IMR-90 (cell line): ENCODE results near the gene AHI1. TPM values are rescaled to one million over a fixed set of nuclear protein-coding genes. Genes with fewer than 3 reads are reported as not detected.

Source experiments
- ATAC-seq: fragments of 200-7000 bp; cut with Tn5 transposase; 2 replicates; pipeline ENCODE4 v1.9.1; 2020; ENCODE audit warnings: low read depth, mild to moderate bottlenecking, moderate library complexity
- BruUV-seq: library from RNA; stranded (reverse); fragments of 400-500 nt; replicated peaks from 2 replicates; lab custom pipeline; 2021; lab: Mats Ljungman, UMichigan
- CTCF ChIA-PET: fragments of 300-600 bp; formaldehyde crosslinking; extraction: SDS; loops from one replicate; lab custom pipeline; 2021; ENCODE audit warnings: antibody characterized with exemption; lab: Yijun Ruan, JAX
- POLR2A ChIA-PET: fragments of 300-600 bp; sonication (Branson Sonifier 250); formaldehyde crosslinking; loops from one replicate; lab custom pipeline; 2022; ENCODE audit warnings: antibody characterized with exemption; ENCODE audit not compliant: unreplicated experiment; lab: Charles Lee
- DNase-seq: peaks from one replicate; pipeline ENCODE4 v3.0.0; 2013
- H2AFZ ChIP-seq: replicated peaks from 2 replicates; pipeline ENCODE3; 2013; ENCODE audit warnings: low read length, mild to moderate bottlenecking; ENCODE audit not compliant: poor library complexity
- H2AK5ac ChIP-seq: 2 replicates; pipeline ENCODE4 v1.6.1; 2013; ENCODE audit warnings: low read depth, low read length, inconsistent platforms
- H2AK9ac ChIP-seq: replicated peaks from 2 replicates; pipeline ENCODE3; 2013; ENCODE audit warnings: mild to moderate bottlenecking, low read depth, low read length, moderate library complexity; ENCODE audit not compliant: poor library complexity
- H2BK120ac ChIP-seq: 2 replicates; pipeline ENCODE4 v1.6.1; 2013; ENCODE audit warnings: low read depth, low read length, inconsistent platforms
- H2BK15ac ChIP-seq: 3 replicates; pipeline ENCODE4 v1.6.1; 2013; ENCODE audit warnings: low read depth, low read length, inconsistent platforms
- H2BK20ac ChIP-seq: 2 replicates; pipeline ENCODE4 v1.6.1; 2013; ENCODE audit warnings: low read depth, mild to moderate bottlenecking, inconsistent platforms, low read length, moderate library complexity
- H2BK5ac ChIP-seq: 2 replicates; pipeline ENCODE4 v1.6.1; 2013; ENCODE audit warnings: mild to moderate bottlenecking, low read depth, low read length, inconsistent platforms; ENCODE audit not compliant: poor library complexity, severe bottlenecking
- H3K14ac ChIP-seq: replicated peaks from 2 replicates; pipeline ENCODE4 v1.6.1; 2013; ENCODE audit warnings: low read depth, low read length, inconsistent platforms
- H3K18ac ChIP-seq: 2 replicates; pipeline ENCODE4 v1.6.1; 2013; ENCODE audit warnings: low read depth, low read length, control low read depth
- H3K23ac ChIP-seq: 2 replicates; pipeline ENCODE4 v1.6.1; 2013; ENCODE audit warnings: low read depth, low read length, inconsistent platforms
- H3K27ac ChIP-seq: 2 replicates; pipeline ENCODE4 v1.5.1; 2013; ENCODE audit warnings: mild to moderate bottlenecking, control low read depth, low read length; ENCODE audit not compliant: insufficient read depth
- H3K27me3 ChIP-seq: 2 replicates; pipeline ENCODE4 v1.6.1; 2013; ENCODE audit warnings: low read length; ENCODE audit not compliant: control insufficient read depth, insufficient read depth
- H3K36me3 ChIP-seq: 2 replicates; pipeline ENCODE4 v1.6.1; 2013; ENCODE audit warnings: low read length, mixed read lengths; ENCODE audit not compliant: control insufficient read depth, insufficient read depth
- H3K4ac ChIP-seq: 2 replicates; pipeline ENCODE4 v1.6.1; 2013; ENCODE audit warnings: low read depth, low read length, inconsistent platforms
- H3K4me1 ChIP-seq: 2 replicates; pipeline ENCODE4 v1.6.1; 2013; ENCODE audit warnings: low read length, mixed read lengths; ENCODE audit not compliant: control insufficient read depth, insufficient read depth
- H3K4me2 ChIP-seq: 2 replicates; pipeline ENCODE4 v1.6.1; 2013; ENCODE audit warnings: low read depth, mild to moderate bottlenecking, control low read depth, low read length, moderate library complexity
- H3K4me3 ChIP-seq: 2 replicates; pipeline ENCODE4 v1.5.1; 2013; ENCODE audit warnings: low read depth, mild to moderate bottlenecking, control low read depth, low read length, moderate library complexity; ENCODE audit not compliant: insufficient read depth
- H3K56ac ChIP-seq: 2 replicates; pipeline ENCODE4 v1.6.1; 2013; ENCODE audit warnings: low read length, inconsistent platforms; ENCODE audit not compliant: insufficient read depth; ENCODE audit errors: extremely low read depth
- H3K79me1 ChIP-seq, 2 experiments: 2 replicates each; pipeline ENCODE4 v1.6.1; 2013; ENCODE audit warnings: low read length in 2 of 2, inconsistent platforms in 1 of 2, low read depth in 1 of 2
- H3K9ac ChIP-seq: 2 replicates; pipeline ENCODE4 v1.6.1; 2013; ENCODE audit warnings: low read depth, low read length, control low read depth
- H3K9me1 ChIP-seq: 2 replicates; pipeline ENCODE4 v1.6.1; 2013; ENCODE audit warnings: low read length, inconsistent platforms; ENCODE audit not compliant: insufficient read depth
- H3K9me3 ChIP-seq: 2 replicates; pipeline ENCODE4 v1.6.1; 2013; ENCODE audit warnings: low read length; ENCODE audit not compliant: control insufficient read depth, insufficient read depth
- H4K20me1 ChIP-seq: 2 replicates; pipeline ENCODE4 v1.6.1; 2013; ENCODE audit warnings: low read length, inconsistent platforms; ENCODE audit not compliant: insufficient read depth
- H4K5ac ChIP-seq: 2 replicates; pipeline ENCODE4 v1.6.1; 2013; ENCODE audit warnings: mild to moderate bottlenecking, low read depth, low read length, control low read depth
- H4K8ac ChIP-seq, 2 experiments: 2 replicates each; pipeline ENCODE4 v1.6.1; 2013; ENCODE audit warnings: low read depth in 2 of 2, low read length in 2 of 2, control low read depth in 1 of 2, inconsistent platforms in 1 of 2
- H4K91ac ChIP-seq: 2 replicates; pipeline ENCODE4 v1.6.1; 2013; ENCODE audit warnings: low read depth, low read length, inconsistent platforms; ENCODE audit not compliant: insufficient read depth
- CEBPB ChIP-seq: IDR thresholded peaks from 2 replicates; pipeline ENCODE4 v1.6.1; 2012; ENCODE audit warnings: low read depth, low read length, improper control_type of control experiment
- CHD1 ChIP-seq: IDR thresholded peaks from 2 replicates; pipeline ENCODE4 v1.6.1; 2012; ENCODE audit warnings: low read depth, low read length, improper control_type of control experiment
- FOS ChIP-seq: fragments of 150-350 bp; IDR thresholded peaks from 2 replicates; pipeline ENCODE4 v1.6.1; 2016; ENCODE audit warnings: low read depth, low read length
- MAFK ChIP-seq: IDR thresholded peaks from 2 replicates; pipeline ENCODE4 v1.6.1; 2012; ENCODE audit warnings: low read depth, low read length, improper control_type of control experiment
- MXI1 ChIP-seq: IDR thresholded peaks from 2 replicates; pipeline ENCODE4 v1.6.1; 2012; ENCODE audit warnings: low read depth, mild to moderate bottlenecking, low read length, moderate library complexity, borderline replicate concordance
- POLR2A ChIP-seq: IDR thresholded peaks from 2 replicates; pipeline ENCODE4 v1.6.1; 2012; ENCODE audit warnings: mild to moderate bottlenecking, low read depth, low read length
- RAD21 ChIP-seq: IDR thresholded peaks from 2 replicates; pipeline ENCODE4 v1.6.1; 2012; ENCODE audit warnings: low read length, improper control_type of control experiment
- RCOR1 ChIP-seq: IDR thresholded peaks from 2 replicates; pipeline ENCODE4 v1.6.1; 2012; ENCODE audit warnings: mild to moderate bottlenecking, low read length, improper control_type of control experiment; ENCODE audit not compliant: insufficient replicate concordance
- RFX5 ChIP-seq: IDR thresholded peaks from 2 replicates; pipeline ENCODE4 v1.8.0; 2012; ENCODE audit warnings: low read depth, mild to moderate bottlenecking, low read length, moderate library complexity
- SMC3 ChIP-seq: fragments of 150-350 bp; IDR thresholded peaks from 2 replicates; pipeline ENCODE4 v1.6.1; 2016; ENCODE audit warnings: low read depth, mild to moderate bottlenecking, antibody characterized with exemption, low read length, moderate library complexity
- USF2 ChIP-seq: fragments of 150-350 bp; IDR thresholded peaks from 2 replicates; pipeline ENCODE4 v1.6.1; 2017; ENCODE audit warnings: mild to moderate bottlenecking, antibody characterized with exemption, low read length, low read depth
- dilution Hi-C: fragments of 300-500 bp; cut with HindIII; formaldehyde crosslinking; loops from one replicate; pipeline ENCODE4 v1.14.3; 2018; ENCODE audit warnings: low sequenced_read_pairs; ENCODE audit not compliant: unreplicated experiment
- in situ Hi-C: fragments of 300-500 bp; cut with MboI; formaldehyde crosslinking; loops from 3 replicates; pipeline ENCODE4 v1.14.3; 2019; ENCODE audit warnings: low sequenced_read_pairs, inconsistent platforms, mixed read lengths
- intact Hi-C: fragments of 100-400 bp; cut with micrococcal nuclease; formaldehyde crosslinking; loops from 2 replicates; pipeline ENCODE4 v1.10.0; 2022
- polyA plus RNA-seq, 3 experiments: library from polyadenylated mRNA; depleted of rRNA; stranded (reverse); fragments of >200 nt; gene quantifications; 2 replicates each; pipeline ENCODE4 v1.2.3, GENCODE V29; 2012; ENCODE audit warnings: low replicate concordance in 1 of 3
- total RNA-seq: library from RNA; depleted of rRNA; stranded (reverse); fragments of >200 nt; gene quantifications from 2 replicates; pipeline ENCODE4 v1.2.3, GENCODE V29; 2012

Gene AHI1
- total and polyA plus RNA-seq, 2 of the 4 experiments (the other 2 are of a cell fraction) = 9.5 to 19.4 TPM

DNA sequence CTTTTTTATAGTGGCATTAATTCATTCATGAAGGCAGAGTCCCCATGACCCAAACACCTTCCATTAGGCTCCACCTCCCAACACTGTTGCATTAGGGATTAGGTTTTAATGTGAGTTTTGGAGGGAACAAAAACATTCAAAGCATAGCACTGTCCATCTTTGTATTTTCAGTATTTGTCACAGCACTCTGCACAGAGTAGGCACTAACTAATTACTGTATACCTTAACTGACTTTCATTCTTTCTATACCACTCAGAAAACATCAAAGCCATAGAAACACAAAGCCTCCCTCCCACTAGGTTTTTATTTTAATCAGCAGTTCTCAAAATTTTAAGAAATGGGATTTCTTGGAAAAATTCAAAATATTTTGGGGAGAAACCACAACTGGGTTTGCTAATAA is 21.8 kb upstream of the AHI1 start:
- DNase-seq = no peak
- no peak overlapping the region for H3K4me2 ChIP-seq
- no peaks in the 10 kb centered on the region for H4K20me1 ChIP-seq
- no peak overlapping the region; the same call in 1 of the 2 replicates for H4K91ac ChIP-seq
- no peak overlapping the region for H3K56ac ChIP-seq
- no peaks in the 10 kb centered on the region for H3K36me3 ChIP-seq
- H3K9me3 ChIP-seq = 0 out of 2 replicates have a peak, but pooled peaks cover 2% of the 10 kb centered on the region
- H3K9ac ChIP-seq = no peak overlapping the region
- no peak overlapping the region for H4K8ac ChIP-seq
- POLR2A ChIA-PET = no interaction called here
- H2BK15ac ChIP-seq = no peak overlapping the region
- no peak overlapping the region for H2AK5ac ChIP-seq
- no peak overlapping the region for H2BK5ac ChIP-seq
- intact Hi-C loops = no loop called here
- H4K5ac ChIP-seq = no peak overlapping the region
- H3K27me3 ChIP-seq = no peaks in the 10 kb centered on the region
- peaks cover 4% of the 10 kb centered on the region; the same call in 1 of the 2 replicates for H3K4me1 ChIP-seq
- no peak overlapping the region for H3K23ac ChIP-seq
- in situ Hi-C loops = no loop called here
- H3K14ac ChIP-seq = no peak overlapping the region
- TF ChIP-seq RAD21 (no peak), USF2 (no peak), CHD1 (no peak), MAFK (no peak), MXI1 (no peak), FOS (no peak), RCOR1 (no peak), POLR2A (no peak), CEBPB (no peak), RFX5 (no peak), SMC3 (no peak)
- H2BK20ac ChIP-seq = no peak overlapping the region
- H2AFZ ChIP-seq = no peak overlapping the region
- no peak overlapping the region for H3K4me3 ChIP-seq
- no peaks in the 10 kb centered on the region for H3K79me1 ChIP-seq
- no peaks in the 10 kb centered on the region for H3K9me1 ChIP-seq
- BruUV-seq = no TSS peak
- H3K27ac ChIP-seq = no peak overlapping the region
- no peak for ATAC-seq
- dilution Hi-C loops = no loop called here
- CTCF ChIA-PET = interaction anchor here (0.6 to 0.8 kb wide), 3 partner anchors 16 to 792 kb away, joined by 3 to 4 read pairs (median 3); no protein-coding TSS in a partner anchor
- no peak overlapping the region for H3K18ac ChIP-seq
- no peak overlapping the region for H2AK9ac ChIP-seq
- no peak overlapping the region for H2BK120ac ChIP-seq
- no peak overlapping the region for H3K4ac ChIP-seq
